Gastroesophageal sphincter (tissue), 4 donors: Measurements from ENCODE around the gene DKKL1. TPM values are rescaled to one million over a fixed set of nuclear protein-coding genes. Genes with fewer than 3 reads are reported as not detected.

ENCODE experiments used
- ATAC-seq: fragments of 150-250 bp; one replicate; pipeline ENCODE4 v1.9.1; 2016; ENCODE audit warnings: mild to moderate bottlenecking, moderate library complexity
- H3K27ac ChIP-seq, 4 donors: fragments of 200-600 bp; sonication (generic) in 3 of 4; 1 replicate in 3 of 4; 2 replicates in 1 of 4; pipeline ENCODE4 v1.5.1; 2016 to 2019
- H3K27me3 ChIP-seq: fragments of 200-600 bp; sonication (generic); one replicate; pipeline ENCODE4 v1.5.1; 2019
- H3K36me3 ChIP-seq, 2 donors: fragments of 200-600 bp; sonication (generic); one replicate each; pipeline ENCODE4 v1.5.1; 2019; ENCODE audit warnings: control low read depth in 1 of 2
- H3K4me1 ChIP-seq, 3 donors: fragments of 200-600 bp; sonication (generic); 1 replicate in 2 of 3; 2 replicates in 1 of 3; pipeline ENCODE4 v1.5.1; 2016 to 2019; ENCODE audit warnings: control low read depth in 2 of 3
- H3K4me3 ChIP-seq, 2 donors: fragments of 200-600 bp; sonication (generic); one replicate each; pipeline ENCODE4 v1.5.1; 2019; ENCODE audit warnings: mild to moderate bottlenecking in 1 of 2, moderate library complexity in 1 of 2
- H3K9me3 ChIP-seq, 3 donors: fragments of 200-600 bp; sonication (generic); one replicate each; pipeline ENCODE4 v1.5.1; 2017 to 2019; ENCODE audit warnings: control low read depth in 2 of 3
- CTCF ChIP-seq, 4 experiments: fragments of 200-600 bp in 2 of 4; fragments of 450-650 bp in 2 of 4; sonication (generic) in 1 of 4; IDR thresholded peaks; one replicate each; pipeline ENCODE4 v1.5.1; 2017 to 2019; ENCODE audit warnings: antibody characterized with exemption in 4 of 4, mild to moderate bottlenecking in 2 of 4, moderate library complexity in 2 of 4
- EP300 ChIP-seq: sonication (generic); formaldehyde crosslinking; IDR thresholded peaks from one replicate; pipeline ENCODE4 v1.6.1; 2017; ENCODE audit warnings: antibody characterized with exemption, mild to moderate bottlenecking
- POLR2A ChIP-seq, 2 donors: fragments of 450-650 bp; IDR thresholded peaks; one replicate each; pipeline ENCODE4 v1.6.1; 2017; ENCODE audit warnings: antibody characterized with exemption in 2 of 2, mild to moderate bottlenecking in 2 of 2, moderate library complexity in 1 of 2
- POLR2AphosphoS5 ChIP-seq: sonication (generic); formaldehyde crosslinking; IDR thresholded peaks from one replicate; pipeline ENCODE4 v1.6.1; 2017; ENCODE audit warnings: antibody characterized with exemption
- WGBS, 2 donors: methylation state at CpG; one replicate each; pipeline ENCODE4 v1.1.5; 2018; ENCODE audit warnings: low coverage in 1 of 2; 5-methylcytosine and 5-hydroxymethylcytosine counted together
- total RNA-seq, 4 donors: library from RNA; depleted of rRNA; stranded (reverse); fragments of >200 nt; gene quantifications; one replicate each; pipeline ENCODE4 v1.1.0, GENCODE V29; 2016

Gene DKKL1
- total RNA-seq, 4 donors from 2014 or later: not detected

DNA sequence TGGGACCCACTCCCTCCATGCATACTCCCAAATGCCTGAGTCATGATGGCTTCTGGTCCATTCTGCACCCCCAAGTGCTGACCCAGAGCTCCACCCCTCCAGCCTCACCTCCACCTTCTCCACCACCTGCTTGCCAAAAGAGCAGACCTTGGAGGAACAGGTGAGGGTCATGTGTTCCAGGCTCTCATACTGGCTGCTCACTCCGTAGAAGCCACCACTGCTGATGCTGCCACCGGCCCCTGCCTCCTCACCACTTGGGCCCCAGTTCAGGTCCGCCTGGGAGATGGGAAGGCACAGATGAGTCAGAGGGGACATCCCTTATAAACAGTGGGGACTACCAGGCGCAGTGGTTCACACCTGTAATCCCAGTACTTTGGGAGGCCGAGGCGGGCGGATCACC, 20.6 kb upstream of the DKKL1 start:
- Histone ChIP-seq H3K27ac (no peak overlapping the region), H3K36me3 (peaks cover 0 to 75% of the 10 kb centered on the region in 2 donors), H3K4me3 (no peak overlapping the region), H3K27me3 (no peaks in the 10 kb centered on the region), H3K4me1 (peaks cover 0 to 31% (median 20%) of the 10 kb centered on the region in 3 donors), H3K9me3 (no peaks in the 10 kb centered on the region)
- ATAC-seq: no peak
- TF ChIP-seq POLR2AphosphoS5: no peak
- no peak for TF ChIP-seq EP300
- no peak for TF ChIP-seq POLR2A (IDR thresholded peaks at IDR 0.05)
- no peak for TF ChIP-seq CTCF (IDR thresholded peaks at IDR 0.05)
- 91% methylated on average over 4 of the region's 7 CpGs; no CpG with 5 or more reads in 1 of the 2 donors for WGBS, 2 donors

DNA sequence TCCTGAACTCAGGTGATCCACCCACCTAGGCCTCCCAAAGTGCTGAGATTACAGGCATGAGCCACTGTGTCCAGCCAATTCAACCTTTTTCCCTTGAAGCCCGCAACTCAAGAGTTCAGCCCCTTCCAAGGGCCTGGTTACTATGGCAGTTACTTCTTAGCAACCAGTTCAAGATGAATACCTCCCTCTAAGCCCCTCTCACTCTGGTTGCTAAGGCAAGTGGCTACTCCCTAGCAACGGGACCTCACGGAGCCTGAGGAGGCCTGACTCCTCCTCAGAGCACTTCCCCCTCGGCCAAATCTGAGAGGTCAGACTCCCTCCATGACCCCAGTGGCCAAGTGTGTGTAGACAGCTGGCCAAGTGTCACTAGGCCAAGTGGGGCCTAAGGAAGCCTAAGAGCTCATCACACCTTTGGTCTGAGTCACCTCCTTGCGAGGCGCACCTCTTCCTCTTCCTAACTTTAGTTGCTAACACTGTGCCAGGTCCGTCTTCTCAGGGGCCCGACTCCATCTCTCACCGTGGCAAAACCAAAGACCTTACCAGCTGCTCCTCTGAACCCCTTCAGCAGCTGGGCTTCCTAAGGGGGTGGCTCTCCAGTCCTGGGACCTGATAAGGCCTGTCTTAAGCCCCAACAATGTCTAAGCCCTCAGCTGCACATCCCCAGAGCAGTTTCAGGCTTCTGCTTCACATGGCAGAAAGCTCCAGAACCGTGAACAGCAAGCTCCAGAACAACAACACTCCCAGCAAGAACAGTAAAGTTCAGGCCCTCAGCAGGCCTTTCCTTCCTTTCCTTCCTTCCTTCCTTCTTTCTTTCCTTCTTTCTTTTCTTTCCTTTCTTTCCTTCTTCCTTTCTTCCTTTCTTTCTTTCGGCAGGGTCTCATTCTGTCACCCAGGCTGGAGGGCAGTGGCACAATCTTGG, 18.9 kb upstream of the DKKL1 start:
- Histone ChIP-seq H3K27ac (no peak overlapping the region), H3K9me3 (no peaks in the 10 kb centered on the region), H3K4me1 (peaks cover 0 to 16% (median 6%) of the 10 kb centered on the region in 3 donors), H3K36me3 (peaks cover 0 to 91% of the 10 kb centered on the region in 2 donors), H3K27me3 (no peaks in the 10 kb centered on the region), H3K4me3 (no peak overlapping the region)
- no peak for TF ChIP-seq EP300
- no peak for TF ChIP-seq POLR2AphosphoS5
- TF ChIP-seq CTCF (IDR thresholded peaks at IDR 0.05): no peak
- TF ChIP-seq POLR2A (IDR thresholded peaks at IDR 0.05): no peak
- ATAC-seq: no peak
- 82 to 91% methylated on average over 3 to 4 of the region's 11 CpGs for WGBS, 2 donors

DNA sequence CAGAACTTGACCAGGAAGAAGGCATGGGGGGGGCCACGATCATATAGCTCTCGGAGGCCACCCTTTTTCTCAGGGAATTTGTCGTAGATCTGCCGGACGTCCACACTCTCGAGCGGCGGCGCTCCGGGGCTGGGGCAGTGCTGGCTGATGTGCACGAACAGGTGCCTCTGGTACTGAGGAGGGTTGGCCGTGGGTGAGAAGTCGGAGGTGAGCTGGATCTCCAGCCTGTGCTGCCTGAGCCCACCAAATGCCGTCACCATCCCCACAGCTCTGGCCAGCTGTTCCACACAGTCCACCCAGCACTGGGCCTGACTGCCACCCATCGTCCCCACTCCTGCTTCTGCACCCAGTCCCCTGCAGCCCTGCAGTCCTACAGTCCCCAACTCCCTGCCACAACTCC, 16.5 kb upstream of the DKKL1 start:
- peaks cover 0 to 100% of the 10 kb centered on the region in 2 donors for H3K36me3 ChIP-seq
- no peak overlapping the region for H3K4me3 ChIP-seq
- H3K9me3 ChIP-seq: no peaks in the 10 kb centered on the region
- TF ChIP-seq POLR2AphosphoS5 (no peak), EP300 (no peak)
- no peaks in the 10 kb centered on the region for H3K4me1 ChIP-seq
- no peak overlapping the region for H3K27ac ChIP-seq
- no peaks in the 10 kb centered on the region for H3K27me3 ChIP-seq
- 100% methylated on average over 1 of the region's 15 CpGs; no CpG with 5 or more reads in 1 of the 2 donors for WGBS, 2 donors
- no peak for ATAC-seq

DNA sequence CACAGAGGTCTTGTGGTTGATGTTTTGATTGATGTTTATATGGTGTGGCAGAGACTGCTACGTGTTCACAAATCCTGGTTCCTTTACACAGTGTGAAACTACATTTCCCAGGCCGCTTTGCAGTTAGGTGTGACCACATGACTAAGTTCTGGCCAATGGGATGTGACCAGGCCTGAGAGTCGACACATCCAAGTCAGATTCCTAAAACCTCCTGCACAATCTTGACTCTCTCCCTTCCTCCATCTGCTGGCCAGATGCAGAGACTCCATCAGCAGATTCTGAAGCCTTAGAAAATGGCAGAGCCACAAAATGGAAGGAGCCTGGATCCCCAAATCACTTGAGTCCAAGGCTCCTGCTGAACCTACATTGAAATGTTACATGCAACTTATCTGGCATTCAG, 15.8 kb upstream of the DKKL1 start:
- peak; percentile 76 for ATAC-seq
- no peak overlapping the region for H3K4me3 ChIP-seq

More for the DNA sequence above, 15.8 kb upstream of the DKKL1 start:
- no peak overlapping the region for H3K27ac ChIP-seq
- no peaks in the 10 kb centered on the region for H3K9me3 ChIP-seq
- no peaks in the 10 kb centered on the region for H3K27me3 ChIP-seq
- no peak for TF ChIP-seq EP300
- TF ChIP-seq CTCF (IDR thresholded peaks at IDR 0.05): peak in 3 of 4 experiments; percentile 20 to 28 (median 26)
- H3K4me1 ChIP-seq: no peaks in the 10 kb centered on the region
- H3K36me3 ChIP-seq: peaks cover 0 to 100% of the 10 kb centered on the region in 2 donors
- WGBS, 2 donors: 83% methylated on average over 1 of the region's 3 CpGs; no CpG with 5 or more reads in 1 of the 2 donors
